Measurements from ENCODE around the gene FURIN.

- TF ChIP-seq EZH2 (IDR thresholded peaks at IDR 0.05; ENCODE audit: borderline replicate concordance, low read length) (no peak), CTCF (conservative IDR thresholded peaks at IDR 0.05 in 1 of 2, IDR thresholded peaks at IDR 0.05 in 1 of 2; ENCODE audit: extremely low read depth in 1 of 2, insufficient read depth in 1 of 2, low read depth in 1 of 2, low read length in 2 of 2) (no peak)
Observed at GRCh38 chr15:90918034-90918788, 49.8 kb downstream of the FURIN start.
